T-helper 1 cell treated with Interleukin-12 subunit alpha and Interleukin-12 subunit beta and Interleukin-4 antibody, amounts not matched to agents 30 μg/mL and 1 μg/mL, for 36 hours (primary cell): ENCODE measurements around the gene IGSF5.
"Not testable (repeated sequence)": the region's sequence is repeated elsewhere in the genome, so short reads cannot be mapped to it uniquely, and the experiment has no call there.

Source experiments
- H3K27ac Mint-ChIP-seq: one replicate; pipeline ENCODE4 v1.8.0; 2021; ENCODE audit warnings: mild to moderate bottlenecking, mixed read lengths
- H3K27me3 Mint-ChIP-seq: one replicate; pipeline ENCODE4 v1.8.0; 2021; ENCODE audit warnings: low read depth, mixed read lengths
- H3K36me3 Mint-ChIP-seq: one replicate; pipeline ENCODE4 v1.8.0; 2021; ENCODE audit warnings: low read depth, mixed read lengths
- H3K4me1 Mint-ChIP-seq: one replicate; pipeline ENCODE4 v1.8.0; 2021; ENCODE audit warnings: low read depth, mixed read lengths
- H3K4me3 Mint-ChIP-seq: one replicate; pipeline ENCODE4 v1.8.0; 2021; ENCODE audit warnings: mild to moderate bottlenecking, moderate library complexity, mixed read lengths
- H3K9me3 Mint-ChIP-seq: one replicate; pipeline ENCODE4 v1.8.0; 2021; ENCODE audit warnings: mixed read lengths

IGSF5 gene

GRCh38 chr21:39744883-39745282 lies at the start of gene IGSF5:
Gene IGSF5 (plus strand): TSS chr21:39745183. CDS start chr21:39745510, 327 bp downstream.
- H3K36me3 Mint-ChIP-seq, H3K4me1 Mint-ChIP-seq, H3K27me3 Mint-ChIP-seq, H3K4me3 Mint-ChIP-seq, H3K27ac Mint-ChIP-seq, H3K9me3 Mint-ChIP-seq: not testable (repeated sequence)

GRCh38 chr21:39696196-39696595 lies 48.8 kb upstream of the IGSF5 start:
- Mint-ChIP-seq H3K27ac (no peak overlapping the region), H3K4me3 (no peak overlapping the region), H3K4me1 (no peaks in the 10 kb centered on the region), H3K27me3 (no peaks in the 10 kb centered on the region), H3K9me3 (no peaks in the 10 kb centered on the region), H3K36me3 (no peaks in the 10 kb centered on the region)

- Mint-ChIP-seq H3K9me3 (no peaks in the 10 kb centered on the region), H3K4me1 (no peaks in the 10 kb centered on the region), H3K27me3 (no peaks in the 10 kb centered on the region), H3K27ac (no peak overlapping the region), H3K36me3 (no peaks in the 10 kb centered on the region), H3K4me3 (no peak overlapping the region)
Measured at GRCh38 chr21:39696618-39697017, 48.4 kb upstream of the IGSF5 start.

- no peaks in the 10 kb centered on the region for H3K36me3 Mint-ChIP-seq
- H3K27me3 Mint-ChIP-seq: no peaks in the 10 kb centered on the region
- no peaks in the 10 kb centered on the region for H3K9me3 Mint-ChIP-seq
- H3K27ac Mint-ChIP-seq: no peak overlapping the region
- no peaks in the 10 kb centered on the region for H3K4me1 Mint-ChIP-seq
- H3K4me3 Mint-ChIP-seq: no peak overlapping the region
Measured at GRCh38 chr21:39700318-39700717, 44.7 kb upstream of the IGSF5 start.

GRCh38 chr21:39703578-39703977 lies 41.4 kb upstream of the IGSF5 start:
- Mint-ChIP-seq H3K36me3 (no peaks in the 10 kb centered on the region), H3K9me3 (no peaks in the 10 kb centered on the region), H3K27me3 (no peaks in the 10 kb centered on the region), H3K4me3 (no peak overlapping the region), H3K4me1 (no peaks in the 10 kb centered on the region), H3K27ac (no peak overlapping the region)

- H3K4me1 Mint-ChIP-seq: no peaks in the 10 kb centered on the region
- no peak overlapping the region for H3K4me3 Mint-ChIP-seq
- H3K36me3 Mint-ChIP-seq: no peaks in the 10 kb centered on the region
- no peak overlapping the region for H3K27ac Mint-ChIP-seq
- no peaks in the 10 kb centered on the region for H3K9me3 Mint-ChIP-seq
- H3K27me3 Mint-ChIP-seq: no peaks in the 10 kb centered on the region
Measured at GRCh38 chr21:39705849-39706248, 39.1 kb upstream of the IGSF5 start.

GRCh38 chr21:39707316-39707715 lies 37.7 kb upstream of the IGSF5 start:
- H3K27me3 Mint-ChIP-seq: no peaks in the 10 kb centered on the region
- no peaks in the 10 kb centered on the region for H3K4me1 Mint-ChIP-seq
- H3K9me3 Mint-ChIP-seq: no peaks in the 10 kb centered on the region
- no peaks in the 10 kb centered on the region for H3K36me3 Mint-ChIP-seq
- no peak overlapping the region for H3K27ac Mint-ChIP-seq
- H3K4me3 Mint-ChIP-seq: no peak overlapping the region

- Mint-ChIP-seq H3K4me3 (no peak overlapping the region), H3K27ac (no peak overlapping the region), H3K27me3 (no peaks in the 10 kb centered on the region), H3K4me1 (no peaks in the 10 kb centered on the region), H3K9me3 (no peaks in the 10 kb centered on the region), H3K36me3 (no peaks in the 10 kb centered on the region)
Measured at GRCh38 chr21:39710866-39711265, 34.1 kb upstream of the IGSF5 start.

- no peak overlapping the region for H3K27ac Mint-ChIP-seq
- H3K4me3 Mint-ChIP-seq: no peak overlapping the region
- H3K36me3 Mint-ChIP-seq: no peaks in the 10 kb centered on the region
- no peaks in the 10 kb centered on the region for H3K9me3 Mint-ChIP-seq
- H3K4me1 Mint-ChIP-seq: no peaks in the 10 kb centered on the region
- no peaks in the 10 kb centered on the region for H3K27me3 Mint-ChIP-seq
Measured at GRCh38 chr21:39712273-39712672, 32.7 kb upstream of the IGSF5 start.

GRCh38 chr21:39712976-39713375 lies 32.0 kb upstream of the IGSF5 start:
- no peak overlapping the region for H3K27ac Mint-ChIP-seq
- H3K9me3 Mint-ChIP-seq: no peaks in the 10 kb centered on the region
- H3K36me3 Mint-ChIP-seq: no peaks in the 10 kb centered on the region
- no peaks in the 10 kb centered on the region for H3K4me1 Mint-ChIP-seq
- no peak overlapping the region for H3K4me3 Mint-ChIP-seq
- H3K27me3 Mint-ChIP-seq: no peaks in the 10 kb centered on the region

- Mint-ChIP-seq H3K36me3 (no peaks in the 10 kb centered on the region), H3K9me3 (no peaks in the 10 kb centered on the region), H3K27ac (no peak overlapping the region), H3K4me3 (no peak overlapping the region), H3K27me3 (no peaks in the 10 kb centered on the region), H3K4me1 (no peaks in the 10 kb centered on the region)
Measured at GRCh38 chr21:39713905-39714304, 31.1 kb upstream of the IGSF5 start.

GRCh38 chr21:39714331-39714730 lies 30.7 kb upstream of the IGSF5 start:
- Mint-ChIP-seq H3K27me3 (no peaks in the 10 kb centered on the region), H3K9me3 (no peaks in the 10 kb centered on the region), H3K4me1 (no peaks in the 10 kb centered on the region), H3K27ac (no peak overlapping the region), H3K4me3 (no peak overlapping the region), H3K36me3 (no peaks in the 10 kb centered on the region)

- Mint-ChIP-seq H3K9me3 (no peaks in the 10 kb centered on the region), H3K4me1 (no peaks in the 10 kb centered on the region), H3K27ac (no peak overlapping the region), H3K36me3 (no peaks in the 10 kb centered on the region), H3K4me3 (no peak overlapping the region), H3K27me3 (no peaks in the 10 kb centered on the region)
Measured at GRCh38 chr21:39715804-39716397, 29.1 kb upstream of the IGSF5 start.

- Mint-ChIP-seq H3K9me3 (no peaks in the 10 kb centered on the region), H3K27ac (no peak overlapping the region), H3K36me3 (no peaks in the 10 kb centered on the region), H3K27me3 (no peaks in the 10 kb centered on the region), H3K4me1 (no peaks in the 10 kb centered on the region), H3K4me3 (no peak overlapping the region)
Measured at GRCh38 chr21:39720126-39720778, 24.7 kb upstream of the IGSF5 start.

- no peaks in the 10 kb centered on the region for H3K9me3 Mint-ChIP-seq
- H3K27ac Mint-ChIP-seq: no peak overlapping the region
- H3K36me3 Mint-ChIP-seq: no peaks in the 10 kb centered on the region
- no peaks in the 10 kb centered on the region for H3K4me1 Mint-ChIP-seq
- no peak overlapping the region for H3K4me3 Mint-ChIP-seq
- no peaks in the 10 kb centered on the region for H3K27me3 Mint-ChIP-seq
Measured at GRCh38 chr21:39721885-39722284, 23.1 kb upstream of the IGSF5 start.

- no peaks in the 10 kb centered on the region for H3K36me3 Mint-ChIP-seq
- no peaks in the 10 kb centered on the region for H3K9me3 Mint-ChIP-seq
- H3K27me3 Mint-ChIP-seq: no peaks in the 10 kb centered on the region
- H3K27ac Mint-ChIP-seq: no peak overlapping the region
- no peak overlapping the region for H3K4me3 Mint-ChIP-seq
- no peaks in the 10 kb centered on the region for H3K4me1 Mint-ChIP-seq
Measured at GRCh38 chr21:39724944-39725343, 20.0 kb upstream of the IGSF5 start.
